BLaER1 (cell line): ENCODE results near the gene DEAF1.

ENCODE experiments used
- H3K27ac ChIP-seq: shearing (Covaris generic); formaldehyde crosslinking; 2 replicates; pipeline ENCODE4 v1.8.1; 2022
- H3K27me3 ChIP-seq: shearing (Covaris generic); formaldehyde crosslinking; 2 replicates; pipeline ENCODE4 v1.8.1; 2022
- H3K36me3 ChIP-seq: shearing (Covaris generic); formaldehyde crosslinking; 2 replicates; pipeline ENCODE4 v1.8.1; 2022
- H3K4me1 ChIP-seq: shearing (Covaris generic); formaldehyde crosslinking; 2 replicates; pipeline ENCODE4 v1.8.1; 2022
- H3K4me2 ChIP-seq: shearing (Covaris generic); formaldehyde crosslinking; 2 replicates; pipeline ENCODE4 v1.8.1; 2022
- H3K4me3 ChIP-seq: shearing (Covaris generic); formaldehyde crosslinking; 2 replicates; pipeline ENCODE4 v1.8.1; 2022
- H3K9ac ChIP-seq: shearing (Covaris generic); formaldehyde crosslinking; 2 replicates; pipeline ENCODE4 v1.8.1; 2022
- H3K9me3 ChIP-seq: shearing (Covaris generic); formaldehyde crosslinking; 2 replicates; pipeline ENCODE4 v1.8.1; 2022
- H4K20me1 ChIP-seq: shearing (Covaris generic); formaldehyde crosslinking; 2 replicates; pipeline ENCODE4 v1.8.1; 2022
- Cebpa-rat ChIP-seq: shearing (Covaris generic); IDR thresholded peaks from 2 replicates; pipeline ENCODE4 v1.8.1; 2022

The DEAF1 gene

GRCh38 chr11:627308-627576 is 67.8 kb downstream of the DEAF1 start:
- H4K20me1 ChIP-seq, result peaks cover 52% of the 10 kb centered on the region
- H3K27ac ChIP-seq, result no peak overlapping the region
- TF ChIP-seq Cebpa-rat, result no peak
- H3K36me3 ChIP-seq, result no peaks in the 10 kb centered on the region
- peaks cover 5% of the 10 kb centered on the region; the same call in 1 of the 2 replicates for H3K9me3 ChIP-seq
- no peak overlapping the region for H3K4me3 ChIP-seq
- H3K27me3 ChIP-seq, result peaks cover 46% of the 10 kb centered on the region
- no peak overlapping the region for H3K9ac ChIP-seq
- peaks cover 43% of the 10 kb centered on the region for H3K4me1 ChIP-seq
- no peak overlapping the region for H3K4me2 ChIP-seq

GRCh38 chr11:626475-627307 is 68.3 kb downstream of the DEAF1 start, which contains the start of gene SCT:
Gene SCT (minus strand): TSS chr11:627181. CDS start chr11:627143, 38 bp downstream.
- H3K27me3 ChIP-seq, result peaks cover 46% of the 10 kb centered on the region
- H3K36me3 ChIP-seq, result no peaks in the 10 kb centered on the region
- H3K9ac ChIP-seq, result no peak within 1 kb of the TSS
- peak within 1 kb of the TSS; percentile 59 for H3K4me3 ChIP-seq
- no peak within 1 kb of the TSS for H3K27ac ChIP-seq
- TF ChIP-seq Cebpa-rat, result no peak
- H3K9me3 ChIP-seq, result peaks cover 5% of the 10 kb centered on the region; the same call in 1 of the 2 replicates
- H4K20me1 ChIP-seq, result peaks cover 52% of the 10 kb centered on the region
- H3K4me1 ChIP-seq, result peaks cover 43% of the 10 kb centered on the region
- peak within 1 kb of the TSS; percentile 80 for H3K4me2 ChIP-seq

GRCh38 chr11:625636-626268 is 69.3 kb downstream of the DEAF1 start:
- Histone ChIP-seq H3K27ac (no peak overlapping the region), H3K27me3 (peaks cover 46% of the 10 kb centered on the region)

GRCh38 chr11:624705-625635 is 70.1 kb downstream of the DEAF1 start, which contains the start of gene CDHR5:
Gene CDHR5 (minus strand): TSS chr11:624955. CDS start chr11:624902, 53 bp downstream.
- Histone ChIP-seq H3K9me3 (peaks cover 5% of the 10 kb centered on the region; the same call in 1 of the 2 replicates), H3K4me2 (peak within 1 kb of the TSS; percentile 34; the same call in 1 of the 2 replicates), H3K27ac (no peak within 1 kb of the TSS), H3K36me3 (no peaks in the 10 kb centered on the region), H4K20me1 (peaks cover 47% of the 10 kb centered on the region), H3K4me3 (no peak within 1 kb of the TSS), H3K27me3 (peaks cover 43% of the 10 kb centered on the region), H3K9ac (no peak within 1 kb of the TSS), H3K4me1 (peaks cover 36% of the 10 kb centered on the region)
- TF ChIP-seq Cebpa-rat, result no peak

More at GRCh38 chr11:625636-626268, 69.3 kb downstream of the DEAF1 start:
- Histone ChIP-seq H3K36me3 (no peaks in the 10 kb centered on the region), H3K4me2 (peak overlapping the region; percentile 34; the same call in 1 of the 2 replicates), H3K4me1 (peaks cover 43% of the 10 kb centered on the region), H3K9ac (no peak overlapping the region), H3K4me3 (no peak overlapping the region), H4K20me1 (peaks cover 52% of the 10 kb centered on the region), H3K9me3 (peaks cover 5% of the 10 kb centered on the region; the same call in 1 of the 2 replicates)
- no peak for TF ChIP-seq Cebpa-rat

- peaks cover 5% of the 10 kb centered on the region; the same call in 1 of the 2 replicates for H3K9me3 ChIP-seq
- H3K4me2 ChIP-seq, result no peak overlapping the region
- no peak overlapping the region for H3K9ac ChIP-seq
- no peak for TF ChIP-seq Cebpa-rat
- H4K20me1 ChIP-seq, result peaks cover 39% of the 10 kb centered on the region
- peaks cover 5% of the 10 kb centered on the region; the same call in 1 of the 2 replicates for H3K36me3 ChIP-seq
- no peak overlapping the region for H3K27ac ChIP-seq
- H3K27me3 ChIP-seq, result peaks cover 39% of the 10 kb centered on the region
- no peak overlapping the region for H3K4me3 ChIP-seq
- H3K4me1 ChIP-seq, result peaks cover 28% of the 10 kb centered on the region
Observed at GRCh38 chr11:623999-624704, 70.9 kb downstream of the DEAF1 start.

GRCh38 chr11:623349-623869 is 71.6 kb downstream of the DEAF1 start:
- no peak for TF ChIP-seq Cebpa-rat
- H3K27ac ChIP-seq, result no peak overlapping the region
- H3K9ac ChIP-seq, result no peak overlapping the region
- H3K4me1 ChIP-seq, result peaks cover 21% of the 10 kb centered on the region
- H3K27me3 ChIP-seq, result peaks cover 34% of the 10 kb centered on the region
- peaks cover 12% of the 10 kb centered on the region; the same call in 1 of the 2 replicates for H3K36me3 ChIP-seq
- H3K4me2 ChIP-seq, result no peak overlapping the region
- H4K20me1 ChIP-seq, result peaks cover 34% of the 10 kb centered on the region
- no peak overlapping the region for H3K4me3 ChIP-seq
- H3K9me3 ChIP-seq, result peaks cover 5% of the 10 kb centered on the region; the same call in 1 of the 2 replicates

GRCh38 chr11:621838-622237 is 73.2 kb downstream of the DEAF1 start:
- Histone ChIP-seq H3K4me2 (no peak overlapping the region), H3K27ac (no peak overlapping the region), H3K4me3 (no peak overlapping the region), H4K20me1 (peaks cover 24% of the 10 kb centered on the region), H3K9ac (no peak overlapping the region), H3K4me1 (peaks cover 17% of the 10 kb centered on the region), H3K27me3 (peaks cover 20% of the 10 kb centered on the region), H3K9me3 (no peaks in the 10 kb centered on the region), H3K36me3 (peaks cover 20% of the 10 kb centered on the region; the same call in 1 of the 2 replicates)
- no peak for TF ChIP-seq Cebpa-rat

GRCh38 chr11:620935-621814 is 73.8 kb downstream of the DEAF1 start:
- Histone ChIP-seq H3K36me3 (peaks cover 20% of the 10 kb centered on the region; the same call in 1 of the 2 replicates), H3K4me2 (no peak overlapping the region), H3K4me3 (no peak overlapping the region), H3K4me1 (peaks cover 23% of the 10 kb centered on the region), H3K27ac (no peak overlapping the region), H3K9me3 (no peaks in the 10 kb centered on the region), H3K9ac (no peak overlapping the region), H3K27me3 (peaks cover 14% of the 10 kb centered on the region), H4K20me1 (peaks cover 20% of the 10 kb centered on the region)
- no peak for TF ChIP-seq Cebpa-rat
